IPS-15b (cell line): ENCODE data around the gene PTPRN2.

Experiments
- H3K27me3 ChIP-seq: one replicate; pipeline ENCODE4 v1.6.1; 2013; ENCODE audit warnings: low read length; ENCODE audit not compliant: control insufficient read depth, insufficient read depth
- H3K36me3 ChIP-seq: one replicate; pipeline ENCODE4 v1.6.1; 2013; ENCODE audit warnings: low read length; ENCODE audit not compliant: control insufficient read depth, insufficient read depth
- H3K4me1 ChIP-seq: one replicate; pipeline ENCODE4 v1.6.1; 2013; ENCODE audit warnings: mild to moderate bottlenecking, low read length; ENCODE audit not compliant: control insufficient read depth, insufficient read depth
- H3K4me3 ChIP-seq: one replicate; pipeline ENCODE4 v1.5.1; 2013; ENCODE audit warnings: low read depth, low read length
- H3K9ac ChIP-seq: one replicate; pipeline ENCODE4 v1.6.1; 2013; ENCODE audit warnings: low read depth, mild to moderate bottlenecking, low read length
- H3K9me3 ChIP-seq: one replicate; pipeline ENCODE4 v1.6.1; 2013; ENCODE audit warnings: mild to moderate bottlenecking, low read length; ENCODE audit not compliant: control insufficient read depth, insufficient read depth

PTPRN2 gene

DNA sequence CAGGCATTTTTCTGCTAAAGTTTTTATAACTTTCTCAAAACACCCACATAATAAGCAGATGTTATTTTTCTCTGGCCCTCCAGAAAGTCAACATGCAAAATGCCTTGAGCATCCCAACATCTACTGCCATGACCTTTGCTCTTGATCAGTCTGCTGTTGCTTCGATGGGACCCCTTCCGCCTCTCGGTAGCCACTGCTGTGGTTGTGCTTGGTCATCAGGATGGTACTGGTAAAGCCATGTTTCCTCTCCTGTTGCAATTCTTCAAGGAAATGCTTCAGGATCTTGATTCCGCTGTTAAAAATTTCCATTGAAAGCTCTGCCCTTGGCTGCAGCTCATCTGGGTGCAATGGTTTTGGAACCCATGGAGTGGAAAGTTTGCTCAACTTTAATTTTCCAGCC lies 717.8 kb downstream of the PTPRN2 start:
- H3K9me3 ChIP-seq, result no peaks in the 10 kb centered on the region
- no peaks in the 10 kb centered on the region for H3K4me1 ChIP-seq
- no peaks in the 10 kb centered on the region for H3K36me3 ChIP-seq
- no peak overlapping the region for H3K9ac ChIP-seq
- H3K4me3 ChIP-seq, result no peak overlapping the region
- no peaks in the 10 kb centered on the region for H3K27me3 ChIP-seq

DNA sequence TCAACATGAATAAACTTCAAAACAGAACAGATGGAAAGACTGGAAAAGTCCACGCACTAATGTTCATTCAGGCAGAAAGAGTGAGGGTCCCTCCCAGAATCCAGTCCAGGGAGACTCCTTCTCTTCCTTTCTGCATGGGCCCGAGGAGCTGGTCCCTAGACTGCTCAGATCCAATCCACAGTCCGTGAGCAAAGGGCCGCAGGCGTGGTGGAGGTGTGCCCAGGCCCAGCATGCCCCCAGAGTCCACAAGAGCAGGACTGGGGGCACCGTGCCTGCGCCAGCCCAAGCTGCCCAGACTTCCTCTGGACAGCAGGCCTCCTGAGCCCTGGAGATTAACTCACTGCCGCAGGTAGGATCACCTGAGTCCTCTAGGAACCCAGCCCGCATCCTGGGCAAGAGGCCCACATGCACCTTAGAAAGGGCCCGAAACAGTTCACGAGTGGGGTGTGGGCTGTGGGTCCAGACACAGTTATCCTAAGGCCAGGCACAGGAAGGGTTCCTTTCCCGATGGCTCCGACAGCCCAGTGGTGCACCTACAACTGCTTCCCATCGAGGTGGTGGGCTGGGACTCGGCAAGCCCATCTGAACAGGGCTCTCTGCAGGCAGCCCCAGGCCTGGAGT lies 719.8 kb downstream of the PTPRN2 start:
- Histone ChIP-seq H3K4me1 (no peaks in the 10 kb centered on the region), H3K27me3 (no peaks in the 10 kb centered on the region), H3K9me3 (no peaks in the 10 kb centered on the region), H3K4me3 (no peak overlapping the region), H3K9ac (no peak overlapping the region), H3K36me3 (no peaks in the 10 kb centered on the region)

DNA sequence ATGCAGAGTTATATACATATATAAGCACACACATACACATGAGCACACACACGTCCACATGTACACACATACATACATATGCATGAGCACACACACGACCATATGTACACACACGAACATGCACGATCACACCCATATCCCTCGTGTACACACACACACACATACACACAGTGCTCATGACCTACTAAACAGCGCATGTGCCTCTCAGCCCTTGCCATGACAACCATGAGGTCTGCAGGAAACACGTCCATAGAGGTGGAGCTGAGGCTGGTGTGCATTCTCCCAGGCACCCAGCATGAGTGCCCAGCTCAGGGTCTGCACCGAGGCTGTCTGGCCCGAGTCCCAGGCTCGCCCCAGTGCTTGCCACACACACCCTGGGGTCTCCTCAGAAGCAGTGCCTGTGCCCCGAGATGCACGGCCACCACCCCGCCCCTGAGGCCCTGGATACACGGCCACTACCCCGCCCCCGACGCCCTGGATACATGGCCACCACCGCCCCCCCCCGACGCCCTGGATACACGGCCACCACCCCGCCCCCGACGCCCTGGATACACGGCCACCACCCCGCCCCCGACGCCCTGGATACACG lies 721.2 kb downstream of the PTPRN2 start:
- H3K27me3 ChIP-seq, result no peaks in the 10 kb centered on the region
- no peaks in the 10 kb centered on the region for H3K9me3 ChIP-seq
- H3K4me1 ChIP-seq, result no peaks in the 10 kb centered on the region
- no peak overlapping the region for H3K9ac ChIP-seq
- no peak overlapping the region for H3K4me3 ChIP-seq
- no peaks in the 10 kb centered on the region for H3K36me3 ChIP-seq

DNA sequence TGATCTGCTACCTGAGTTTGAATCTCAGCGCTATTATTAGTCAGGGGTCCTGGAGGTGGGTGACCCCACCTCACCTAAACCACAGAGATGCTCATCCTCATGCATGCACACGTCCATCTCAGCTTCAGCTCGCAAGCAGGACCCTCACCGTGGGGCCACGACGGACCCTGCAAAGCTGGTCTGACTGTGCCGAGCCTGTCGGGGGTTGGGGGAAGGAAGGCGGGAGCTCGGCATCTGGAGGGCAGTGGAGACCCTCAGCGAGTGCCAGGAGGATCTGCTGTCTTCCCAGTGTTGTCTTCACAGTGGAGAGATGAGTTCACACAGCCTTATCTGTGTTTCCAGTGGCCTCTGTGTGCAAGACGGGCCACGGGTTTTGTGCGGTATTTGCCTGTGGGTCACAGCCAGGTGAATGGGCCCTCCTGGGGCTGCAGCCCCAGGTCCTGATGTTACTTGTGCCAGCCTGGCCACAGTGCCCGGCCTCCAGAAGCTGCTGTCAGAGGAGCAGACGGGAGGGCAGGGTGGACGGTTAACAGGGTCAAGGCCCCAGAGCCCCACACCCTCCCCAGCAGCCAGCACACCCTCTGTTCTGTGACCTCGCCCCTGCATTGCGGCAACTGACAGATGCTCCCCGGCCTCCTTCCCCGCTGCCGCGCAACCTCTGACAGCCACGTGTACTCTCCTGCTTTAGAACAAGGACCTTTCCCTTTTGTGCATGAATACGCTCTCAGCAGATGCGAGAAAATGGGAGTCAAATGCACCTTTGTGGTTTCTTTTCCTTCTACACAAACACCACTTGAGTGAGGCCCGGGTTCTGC lies 722.1 kb downstream of the PTPRN2 start:
- Histone ChIP-seq H3K9ac (no peak overlapping the region), H3K4me3 (no peak overlapping the region), H3K4me1 (no peaks in the 10 kb centered on the region), H3K36me3 (no peaks in the 10 kb centered on the region), H3K27me3 (no peaks in the 10 kb centered on the region), H3K9me3 (no peaks in the 10 kb centered on the region)

DNA sequence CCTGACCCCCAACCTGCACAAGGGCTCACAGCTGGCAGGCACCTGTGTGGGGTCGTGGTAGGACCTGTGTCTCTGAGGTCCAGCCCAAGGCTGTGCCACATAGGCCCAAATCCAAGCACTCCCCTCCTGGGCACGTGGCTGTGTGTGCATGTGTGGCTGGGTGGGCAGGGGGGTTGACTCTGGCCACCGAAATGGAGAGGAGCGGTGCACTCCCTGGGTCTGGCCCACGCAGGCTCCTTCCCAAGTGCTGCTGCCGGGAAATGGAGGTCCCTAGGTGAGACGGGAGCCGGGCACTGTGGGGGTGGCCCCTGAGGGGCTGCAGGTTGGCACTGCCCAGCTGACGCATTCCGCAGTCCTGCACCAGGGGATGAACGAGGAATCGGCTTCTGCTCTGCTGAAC lies 722.7 kb downstream of the PTPRN2 start:
- H3K4me1 ChIP-seq, result no peaks in the 10 kb centered on the region
- H3K36me3 ChIP-seq, result no peaks in the 10 kb centered on the region
- H3K4me3 ChIP-seq, result no peak overlapping the region
- no peak overlapping the region for H3K9ac ChIP-seq
- H3K27me3 ChIP-seq, result no peaks in the 10 kb centered on the region
- no peaks in the 10 kb centered on the region for H3K9me3 ChIP-seq

DNA sequence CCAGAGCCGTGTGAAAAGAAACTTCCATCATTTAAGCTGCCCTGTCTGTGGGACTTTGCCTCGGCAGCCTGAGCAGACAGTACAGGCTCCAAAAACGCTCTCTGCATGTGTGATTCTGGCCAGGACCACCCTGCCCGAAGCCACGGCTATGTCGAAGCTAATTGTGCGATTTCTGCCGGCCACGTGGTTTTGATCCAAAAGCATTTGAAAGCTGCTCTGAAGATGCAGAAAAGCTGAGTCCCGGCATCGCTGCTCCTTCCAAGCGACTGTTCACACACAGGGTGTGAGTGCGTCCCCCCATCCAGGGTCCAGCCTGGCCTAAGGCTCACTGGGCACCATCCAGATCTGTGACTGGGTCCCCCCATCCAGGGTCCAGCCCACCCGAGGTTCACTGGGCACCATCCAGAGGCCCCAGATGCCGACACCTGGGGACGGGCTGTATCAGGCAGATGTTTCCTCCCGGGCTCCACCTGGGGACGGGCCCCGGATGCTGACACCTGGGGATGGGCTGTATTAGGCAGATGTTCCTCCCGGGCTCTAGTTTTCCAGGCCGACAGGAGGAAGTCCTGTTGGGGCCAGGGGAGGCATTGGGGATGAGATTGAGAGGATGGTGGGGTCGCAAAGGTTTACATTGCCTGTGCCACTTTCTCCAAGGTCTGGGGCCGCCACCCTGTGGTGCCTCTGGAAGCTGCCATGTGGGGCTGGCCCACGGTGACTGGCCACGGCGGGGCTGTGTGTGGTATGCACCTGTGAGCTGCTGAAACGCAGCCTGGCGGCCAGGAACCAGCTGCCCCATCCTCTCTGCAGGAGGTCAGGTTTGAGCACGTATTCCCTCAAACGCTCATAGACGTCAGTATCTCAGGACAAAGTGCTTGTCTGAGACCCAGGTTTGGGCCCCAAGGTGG lies 723.5 kb downstream of the PTPRN2 start:
- no peaks in the 10 kb centered on the region for H3K9me3 ChIP-seq

DNA sequence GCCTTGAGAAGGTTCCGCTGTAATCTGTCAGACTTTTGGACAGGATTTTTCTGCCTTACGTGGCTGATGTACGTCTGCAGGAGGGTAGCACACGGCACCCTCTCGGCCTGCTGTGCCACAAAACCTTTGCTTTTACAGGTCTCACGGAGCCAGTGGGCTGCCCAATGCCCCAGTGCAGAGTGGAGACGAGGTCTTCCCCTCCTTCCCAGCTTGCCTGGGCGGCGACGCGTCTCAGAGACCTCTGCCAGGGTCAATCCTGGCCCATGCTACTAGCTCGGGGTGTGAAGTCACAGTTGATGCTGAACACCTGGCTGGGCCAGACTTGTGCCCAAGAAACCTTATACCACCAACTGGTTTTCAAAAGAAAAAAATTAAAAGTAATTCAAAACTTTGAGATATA lies 724.4 kb downstream of the PTPRN2 start:
- no peaks in the 10 kb centered on the region for H3K36me3 ChIP-seq
- H3K27me3 ChIP-seq, result no peaks in the 10 kb centered on the region
- H3K9ac ChIP-seq, result no peak overlapping the region
- no peaks in the 10 kb centered on the region for H3K9me3 ChIP-seq
- H3K4me3 ChIP-seq, result no peak overlapping the region
- H3K4me1 ChIP-seq, result no peaks in the 10 kb centered on the region

More for the DNA sequence above, 723.5 kb downstream of the PTPRN2 start:
- Histone ChIP-seq H3K4me1 (no peaks in the 10 kb centered on the region), H3K9ac (no peak overlapping the region), H3K36me3 (no peaks in the 10 kb centered on the region), H3K4me3 (no peak overlapping the region), H3K27me3 (no peaks in the 10 kb centered on the region)

DNA sequence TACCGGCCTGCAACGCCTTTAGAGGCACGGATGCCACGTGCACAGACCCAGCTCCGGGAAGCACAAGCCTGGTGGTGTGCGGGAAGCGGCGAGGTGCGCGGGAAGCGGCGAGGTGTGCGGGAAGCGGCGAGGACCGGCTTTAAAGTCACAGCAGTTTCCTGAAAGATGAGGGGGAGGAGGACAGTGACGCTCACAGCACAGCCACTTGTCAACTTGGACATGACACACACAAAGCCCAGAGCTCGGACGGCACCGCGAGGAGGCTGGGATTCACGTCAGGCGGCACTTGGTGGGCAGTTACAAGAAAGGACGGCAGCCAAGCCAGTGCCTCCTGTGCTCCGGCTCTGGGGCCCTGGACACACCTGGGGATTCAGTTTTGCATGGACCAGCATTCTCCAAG lies 724.9 kb downstream of the PTPRN2 start:
- H3K27me3 ChIP-seq, result no peaks in the 10 kb centered on the region
- H3K36me3 ChIP-seq, result no peaks in the 10 kb centered on the region
- H3K9ac ChIP-seq, result no peak overlapping the region
- H3K9me3 ChIP-seq, result no peaks in the 10 kb centered on the region
- H3K4me1 ChIP-seq, result no peaks in the 10 kb centered on the region
- H3K4me3 ChIP-seq, result no peak overlapping the region

DNA sequence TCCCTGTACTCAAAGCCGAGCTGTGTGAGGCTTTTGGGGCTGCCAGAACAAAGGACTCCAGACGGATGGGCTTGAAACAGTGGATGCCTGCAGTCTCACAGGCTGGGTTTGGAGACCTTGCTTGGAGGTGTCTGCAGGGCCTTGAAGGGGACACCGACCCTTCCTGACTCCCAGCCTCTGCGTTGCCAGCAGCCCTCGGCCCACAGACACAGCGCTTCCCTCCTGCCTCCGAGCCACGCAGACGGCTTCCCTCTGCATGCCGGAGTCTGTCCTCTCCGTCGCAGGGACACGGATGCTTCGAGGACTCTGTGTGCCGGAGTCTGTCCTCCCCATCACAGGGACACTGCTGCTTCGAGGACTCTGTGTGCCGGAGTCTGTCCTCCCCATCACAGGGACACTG lies 726.1 kb downstream of the PTPRN2 start:
- Histone ChIP-seq H3K4me3 (no peak overlapping the region), H3K36me3 (no peaks in the 10 kb centered on the region), H3K9me3 (no peaks in the 10 kb centered on the region), H3K4me1 (no peaks in the 10 kb centered on the region), H3K27me3 (no peaks in the 10 kb centered on the region), H3K9ac (no peak overlapping the region)

DNA sequence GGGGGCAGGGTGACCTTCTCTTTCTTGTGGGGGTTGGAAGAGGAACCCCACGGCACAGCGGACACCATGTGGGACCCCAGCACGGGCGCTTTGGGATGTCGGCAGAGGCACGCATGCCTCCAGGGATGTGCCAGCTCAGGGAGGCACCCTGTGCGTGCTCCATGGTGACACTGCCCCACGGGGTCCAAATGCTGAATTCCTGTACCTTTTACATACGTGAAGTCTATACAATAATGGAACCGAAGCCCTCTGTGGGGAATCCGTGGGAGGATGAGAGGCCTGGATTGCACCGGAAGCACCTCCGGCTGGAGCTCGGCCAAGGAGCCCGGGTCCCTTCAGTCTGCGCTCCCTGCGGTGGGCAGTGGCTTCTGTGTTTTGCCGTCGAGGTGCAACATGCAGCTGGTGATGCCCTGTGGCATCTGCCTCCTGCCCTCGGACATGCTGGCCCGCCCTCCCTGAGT lies 726.6 kb downstream of the PTPRN2 start:
- Histone ChIP-seq H3K4me1 (no peaks in the 10 kb centered on the region), H3K9ac (no peak overlapping the region), H3K4me3 (no peak overlapping the region), H3K9me3 (no peaks in the 10 kb centered on the region), H3K36me3 (no peaks in the 10 kb centered on the region), H3K27me3 (no peaks in the 10 kb centered on the region)

DNA sequence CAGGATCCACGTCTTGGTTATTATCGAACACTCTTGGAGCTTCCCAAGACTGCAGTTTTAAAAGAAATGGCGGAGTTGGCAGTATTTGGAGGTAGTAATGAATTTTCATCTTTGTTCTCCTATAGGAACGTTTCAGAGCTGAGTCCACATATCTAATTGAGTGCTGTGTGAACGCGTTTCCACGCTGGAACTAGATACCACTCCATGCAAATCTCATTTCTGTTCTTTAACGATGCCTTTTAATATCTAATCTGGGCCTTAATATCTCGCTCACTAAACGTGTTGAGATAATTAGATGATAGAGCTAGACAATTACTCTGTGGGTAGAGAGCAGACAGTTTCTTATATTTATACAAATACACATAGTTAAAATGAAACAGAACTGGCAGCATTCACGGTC lies 727.2 kb downstream of the PTPRN2 start:
- Histone ChIP-seq H3K4me3 (no peak overlapping the region), H3K27me3 (no peaks in the 10 kb centered on the region), H3K36me3 (no peaks in the 10 kb centered on the region), H3K9me3 (no peaks in the 10 kb centered on the region), H3K4me1 (no peaks in the 10 kb centered on the region), H3K9ac (no peak overlapping the region)
